ENCODE measurements around the gene ARMC9. TPM values are rescaled to one million over a fixed set of nuclear protein-coding genes. Genes with fewer than 3 reads are reported as not detected.

ARMC9 gene
- total RNA-seq, 1 donor from 2014 or later, result 9.0 TPM

DNA sequence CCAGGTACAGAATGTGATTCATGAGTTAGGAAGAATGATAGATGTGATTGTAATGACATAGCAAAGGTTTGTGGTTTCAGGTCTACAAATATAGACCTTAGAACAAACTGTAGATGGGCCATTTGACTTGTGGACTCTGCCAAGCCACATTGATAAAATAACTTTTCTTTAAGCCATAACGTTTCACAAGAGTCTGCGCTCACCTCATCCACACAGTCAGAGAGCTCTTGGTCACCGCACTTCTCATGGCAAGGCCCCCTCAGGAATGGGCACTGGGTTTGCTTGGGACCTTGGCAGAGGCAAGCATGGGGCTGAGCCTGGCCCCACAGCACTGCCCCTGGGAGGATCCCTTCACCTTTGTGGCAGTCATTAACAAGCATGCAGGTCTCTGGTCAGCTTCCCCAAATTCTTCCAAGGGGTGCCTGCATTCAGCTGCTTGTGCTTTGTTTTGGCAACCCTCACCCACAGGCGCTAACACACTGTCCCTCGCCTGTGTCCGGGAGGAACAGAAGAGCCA is 14.0 kb downstream of the ARMC9 start:
- TF ChIP-seq, protein P1, sequence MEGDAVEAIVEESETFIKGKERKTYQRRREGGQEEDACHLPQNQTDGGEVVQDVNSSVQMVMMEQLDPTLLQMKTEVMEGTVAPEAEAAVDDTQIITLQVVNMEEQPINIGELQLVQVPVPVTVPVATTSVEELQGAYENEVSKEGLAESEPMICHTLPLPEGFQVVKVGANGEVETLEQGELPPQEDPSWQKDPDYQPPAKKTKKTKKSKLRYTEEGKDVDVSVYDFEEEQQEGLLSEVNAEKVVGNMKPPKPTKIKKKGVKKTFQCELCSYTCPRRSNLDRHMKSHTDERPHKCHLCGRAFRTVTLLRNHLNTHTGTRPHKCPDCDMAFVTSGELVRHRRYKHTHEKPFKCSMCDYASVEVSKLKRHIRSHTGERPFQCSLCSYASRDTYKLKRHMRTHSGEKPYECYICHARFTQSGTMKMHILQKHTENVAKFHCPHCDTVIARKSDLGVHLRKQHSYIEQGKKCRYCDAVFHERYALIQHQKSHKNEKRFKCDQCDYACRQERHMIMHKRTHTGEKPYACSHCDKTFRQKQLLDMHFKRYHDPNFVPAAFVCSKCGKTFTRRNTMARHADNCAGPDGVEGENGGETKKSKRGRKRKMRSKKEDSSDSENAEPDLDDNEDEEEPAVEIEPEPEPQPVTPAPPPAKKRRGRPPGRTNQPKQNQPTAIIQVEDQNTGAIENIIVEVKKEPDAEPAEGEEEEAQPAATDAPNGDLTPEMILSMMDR (IDR thresholded peaks at IDR 0.05), result no peak
- intact Hi-C loops (cut with micrococcal nuclease), result no loop called here
- ATAC-seq (ENCODE audit: low read depth) (no peak), DNase-seq (no peak)
- Mint-ChIP-seq H3K4me1 (no peaks in the 10 kb centered on the region), H3K27ac (no peak overlapping the region), H3K4me3 (no peak overlapping the region), H3K36me3 (ENCODE audit: low read depth) (no peaks in the 10 kb centered on the region), H3K9me3 (no peaks in the 10 kb centered on the region), H3K27me3 (no peaks in the 10 kb centered on the region)
- POLR2A ChIA-PET, result interaction anchor here (0.6 kb wide), 1 partner anchor 252 kb away, joined by 4 read pairs; the partner anchor contains the start of gene NCL
- CTCF ChIA-PET, result no interaction called here

DNA sequence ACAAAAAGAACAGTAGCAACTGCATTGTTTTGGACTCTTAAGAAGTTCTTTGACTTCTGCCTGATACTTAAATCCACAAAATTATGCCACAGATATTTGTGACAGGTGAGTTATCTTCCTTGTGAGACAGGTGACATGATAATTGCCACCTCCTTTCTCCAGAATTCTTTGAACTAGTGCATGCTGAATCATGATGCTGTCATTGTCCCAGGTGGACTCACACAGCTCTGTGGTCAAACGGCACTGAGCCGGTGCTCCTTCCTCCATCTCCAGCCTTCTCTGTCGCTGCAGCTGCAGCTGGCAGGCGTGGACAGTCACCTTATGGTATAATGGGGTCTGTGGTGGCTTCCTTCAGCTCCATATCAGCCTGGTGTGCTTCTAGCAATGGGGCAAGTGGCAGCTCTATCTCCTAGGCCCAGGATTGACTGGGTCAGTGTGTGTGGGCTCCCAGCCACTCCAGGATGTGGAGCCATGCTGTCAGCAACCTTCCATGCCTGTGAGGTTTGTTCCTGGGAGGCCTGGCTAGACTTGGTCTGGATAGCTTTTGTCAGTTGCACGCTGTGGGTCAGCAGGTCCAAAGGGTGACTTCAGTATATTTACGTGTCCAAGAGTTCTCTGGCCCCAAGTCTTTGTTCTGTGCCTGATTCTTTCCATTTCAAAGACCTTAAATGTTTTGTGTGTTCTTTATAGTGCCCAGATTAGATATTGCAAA is 15.7 kb downstream of the ARMC9 start:
- Mint-ChIP-seq H3K4me1 (no peaks in the 10 kb centered on the region), H3K27me3 (no peaks in the 10 kb centered on the region), H3K27ac (no peak overlapping the region), H3K9me3 (no peaks in the 10 kb centered on the region), H3K4me3 (no peak overlapping the region), H3K36me3 (ENCODE audit: low read depth) (no peaks in the 10 kb centered on the region)
- ATAC-seq (ENCODE audit: low read depth), result no peak
- TF ChIP-seq, protein P1 (IDR thresholded peaks at IDR 0.05), result no peak
- intact Hi-C loops (cut with micrococcal nuclease), result no loop called here
- CTCF ChIA-PET, result no interaction called here
- DNase-seq, result no peak
- POLR2A ChIA-PET, result no interaction called here

DNA sequence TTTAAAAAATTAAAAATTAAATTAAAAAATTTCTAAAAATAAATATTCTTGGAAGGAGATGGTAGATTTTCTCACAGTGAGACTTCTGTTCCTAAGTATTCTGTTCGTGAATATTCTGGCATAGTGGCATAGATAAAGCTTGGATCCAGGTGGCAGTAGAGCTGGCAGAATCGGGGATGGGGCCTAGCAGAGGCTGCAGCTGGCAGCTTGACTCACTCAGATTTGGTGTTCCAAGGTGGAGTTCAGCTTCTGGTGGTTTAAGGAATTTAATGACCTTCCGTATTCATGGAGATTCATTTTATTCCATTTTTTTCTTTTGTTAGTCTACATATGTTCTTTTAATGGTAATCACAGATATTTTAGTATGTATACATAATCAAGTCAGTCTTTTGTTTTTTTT is 19.9 kb downstream of the ARMC9 start:
- Mint-ChIP-seq H3K4me1 (no peaks in the 10 kb centered on the region), H3K9me3 (no peaks in the 10 kb centered on the region), H3K4me3 (no peak overlapping the region), H3K27ac (no peak overlapping the region), H3K36me3 (ENCODE audit: low read depth) (no peaks in the 10 kb centered on the region), H3K27me3 (no peaks in the 10 kb centered on the region)
- ATAC-seq (ENCODE audit: low read depth) (no peak), DNase-seq (no peak)
- CTCF ChIA-PET, result no interaction called here
- intact Hi-C loops (cut with micrococcal nuclease), result no loop called here
- POLR2A ChIA-PET, result no interaction called here
- TF ChIP-seq, protein P1 (IDR thresholded peaks at IDR 0.05), result no peak

DNA sequence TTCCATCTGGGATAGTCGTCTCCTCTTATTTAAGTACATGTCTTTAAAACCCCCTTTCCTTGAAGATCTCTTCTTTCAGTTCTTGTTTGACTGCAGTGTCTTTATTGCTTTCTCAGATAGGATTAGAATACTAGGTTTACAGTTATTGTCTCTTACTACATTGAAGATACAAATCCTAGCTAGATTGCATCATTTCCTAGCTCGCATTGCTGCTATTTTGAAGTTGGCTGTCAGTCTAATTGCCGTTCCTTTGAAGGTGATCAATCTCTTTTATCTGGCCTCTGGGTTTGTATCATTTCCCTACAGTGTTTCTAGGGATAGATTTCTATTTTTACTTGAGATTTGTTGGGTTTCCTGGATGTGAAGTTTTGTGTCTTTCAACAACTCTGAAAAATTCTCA is 20.9 kb downstream of the ARMC9 start:
- TF ChIP-seq, protein P1 (IDR thresholded peaks at IDR 0.05), result no peak
- CTCF ChIA-PET, result no interaction called here
- H3K4me3 Mint-ChIP-seq, result no peak overlapping the region
- intact Hi-C loops (cut with micrococcal nuclease), result no loop called here
- POLR2A ChIA-PET, result interaction anchor here (1.3 kb wide), 1 partner anchor 245 kb away, joined by 4 read pairs; the partner anchor contains the start of gene NCL
- H3K36me3 Mint-ChIP-seq (ENCODE audit: low read depth), result no peaks in the 10 kb centered on the region
- no peak overlapping the region for H3K27ac Mint-ChIP-seq
- no peaks in the 10 kb centered on the region for H3K9me3 Mint-ChIP-seq
- no peaks in the 10 kb centered on the region for H3K4me1 Mint-ChIP-seq
- H3K27me3 Mint-ChIP-seq, result no peaks in the 10 kb centered on the region
- no peak for ATAC-seq (ENCODE audit: low read depth)
- no peak for DNase-seq

DNA sequence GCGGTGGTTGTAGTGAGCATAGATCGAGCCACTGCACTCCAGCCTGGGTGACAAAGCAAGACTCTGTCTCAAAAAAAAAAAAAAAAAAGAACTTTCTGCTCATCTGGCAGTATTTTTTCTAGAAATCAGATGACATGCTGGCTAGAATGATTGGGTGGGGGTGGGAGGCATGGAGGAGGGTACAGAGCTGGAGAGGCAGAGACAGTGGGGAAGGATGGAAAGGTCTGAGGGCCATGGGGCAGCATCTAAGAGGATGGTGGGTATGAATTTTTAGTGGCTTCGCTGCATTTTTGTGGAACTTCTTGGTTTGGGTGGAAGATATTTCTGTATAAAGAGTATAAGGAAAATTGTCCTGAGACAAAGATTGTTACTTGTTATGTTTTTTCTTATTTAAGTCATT is 23.3 kb downstream of the ARMC9 start:
- H3K36me3 Mint-ChIP-seq (ENCODE audit: low read depth), result no peaks in the 10 kb centered on the region
- CTCF ChIA-PET, result no interaction called here
- DNase-seq (no peak), ATAC-seq (ENCODE audit: low read depth) (no peak)
- POLR2A ChIA-PET, result interaction anchor here (0.7 kb wide), 1 partner anchor 146 kb away, joined by 4 read pairs; no protein-coding TSS in a partner anchor
- H3K9me3 Mint-ChIP-seq, result no peaks in the 10 kb centered on the region
- no peaks in the 10 kb centered on the region for H3K4me1 Mint-ChIP-seq
- no peak overlapping the region for H3K4me3 Mint-ChIP-seq
- no peaks in the 10 kb centered on the region for H3K27me3 Mint-ChIP-seq
- TF ChIP-seq, protein P1 (IDR thresholded peaks at IDR 0.05), result no peak
- H3K27ac Mint-ChIP-seq, result no peak overlapping the region
- intact Hi-C loops (cut with micrococcal nuclease), result no loop called here
